HepG2 (cell line): Measurements from ENCODE around the gene STKLD1. TPM values are rescaled to one million over a fixed set of nuclear protein-coding genes. Genes with fewer than 3 reads are reported as not detected.

Experiments
- CHCHD3 ChIP-seq: sonication (generic); formaldehyde crosslinking; IDR thresholded peaks from 2 replicates; pipeline ENCODE4 v1.8.0; 2022; ENCODE audit warnings: mild to moderate bottlenecking, missing genetic modification reagents, moderate library complexity
- JUNB ChIP-seq: sonication (generic); formaldehyde crosslinking; IDR thresholded peaks from 2 replicates; pipeline ENCODE4 v1.8.0; 2022; ENCODE audit warnings: missing genetic modification reagents, mild to moderate bottlenecking, borderline replicate concordance
- NFAT5 ChIP-seq: sonication (generic); formaldehyde crosslinking; IDR thresholded peaks from 2 replicates; pipeline ENCODE4 v1.4.0; 2020; ENCODE audit warnings: missing genetic modification reagents
- TCF12 ChIP-seq, 2 experiments: fragments of 450-650 bp in 1 of 2; sonication (generic) in 1 of 2; formaldehyde crosslinking in 1 of 2; IDR thresholded peaks; 2 replicates each; pipeline versions ENCODE4 v1.6.1 to v1.8.0; 2017 to 2022; ENCODE audit warnings: antibody characterized with exemption in 1 of 2, mild to moderate bottlenecking in 1 of 2, missing genetic modification reagents in 1 of 2, moderate library complexity in 1 of 2
- TRIM24 ChIP-seq: sonication (generic); formaldehyde crosslinking; IDR thresholded peaks from 2 replicates; pipeline ENCODE4 v1.8.0; 2022; ENCODE audit warnings: mild to moderate bottlenecking, missing genetic modification reagents
- YEATS4 ChIP-seq: sonication (generic); formaldehyde crosslinking; IDR thresholded peaks from 2 replicates; pipeline ENCODE4 v1.4.0; 2020; ENCODE audit warnings: missing genetic modification reagents, borderline replicate concordance
- ZNF160 ChIP-seq: sonication (generic); formaldehyde crosslinking; IDR thresholded peaks from 2 replicates; pipeline ENCODE4 v1.8.0; 2022; ENCODE audit warnings: mild to moderate bottlenecking, inconsistent platforms, missing genetic modification reagents
- ZNF17 ChIP-seq: sonication (generic); formaldehyde crosslinking; IDR thresholded peaks from 2 replicates; pipeline ENCODE4 v1.5.0; 2020; ENCODE audit warnings: mild to moderate bottlenecking, missing genetic modification reagents
- ZNF564 ChIP-seq: sonication (generic); formaldehyde crosslinking; IDR thresholded peaks from 2 replicates; pipeline ENCODE4 v1.8.1; 2023; ENCODE audit warnings: mild to moderate bottlenecking, missing genetic modification reagents
- ZNF740 ChIP-seq: sonication (generic); formaldehyde crosslinking; IDR thresholded peaks from 2 replicates; pipeline ENCODE4 v1.4.0; 2020; ENCODE audit warnings: missing genetic modification reagents
- ZNF75D ChIP-seq: sonication (generic); formaldehyde crosslinking; IDR thresholded peaks from 2 replicates; pipeline ENCODE4 v1.8.1; 2023; ENCODE audit warnings: missing genetic modification reagents, mild to moderate bottlenecking, borderline replicate concordance
- polyA plus RNA-seq, 8 experiments: library from polyadenylated mRNA; depleted of rRNA in 3 of 8; stranded (reverse) in 7 of 8; unstranded in 1 of 8; fragments of >200 nt; fragmentation: Illumina TruSeq in 4 of 8; extraction: Trizol in 4 of 8; gene quantifications; 2 replicates each; pipeline versions ENCODE4 v1.2.1 to v1.2.3, GENCODE V29; 2011 to 2016; ENCODE audit warnings: low read depth in 4 of 8, missing spikeins in 1 of 8, mixed read lengths in 1 of 8; ENCODE audit not compliant: insufficient read depth in 1 of 8
- total RNA-seq, 5 experiments: library from RNA; depleted of rRNA; stranded (reverse); fragments of >200 nt; fragmentation: Illumina TruSeq; extraction: Trizol; gene quantifications; 2 replicates each; pipeline ENCODE4 v1.2.3, GENCODE V29; 2016; ENCODE audit warnings: low read depth in 1 of 5
- TF ChIP-seq, protein P1 (sequence below), 2 experiments: sonication (generic) in 1 of 2; formaldehyde crosslinking in 1 of 2; IDR thresholded peaks; 2 replicates each; pipeline versions ENCODE4 v1.4.0 to v1.6.1; 2018 to 2020; ENCODE audit warnings: missing genetic modification reagents in 2 of 2, borderline replicate concordance in 1 of 2, low read depth in 1 of 2, mild to moderate bottlenecking in 1 of 2, missing biosample characterization in 1 of 2
- TF ChIP-seq, protein P2 (sequence below): sonication (generic); formaldehyde crosslinking; IDR thresholded peaks from 2 replicates; pipeline ENCODE4 v1.5.0; 2020; ENCODE audit warnings: mild to moderate bottlenecking, missing genetic modification reagents, moderate library complexity
- TF ChIP-seq, protein P3 (sequence below), 2 experiments: sonication (generic) in 1 of 2; formaldehyde crosslinking in 1 of 2; IDR thresholded peaks; 2 replicates each; pipeline versions ENCODE4 v1.4.0 to v1.6.1; 2016 to 2020; ENCODE audit warnings: borderline replicate concordance in 1 of 2, low read depth in 1 of 2, mild to moderate bottlenecking in 1 of 2, missing genetic modification reagents in 1 of 2

The STKLD1 gene
- total and polyA plus RNA-seq, 2 of the 13 experiments (the other 11 are each of a cell fraction or from before 2014, with no cell fraction given): 1.5 to 2.2 TPM

DNA sequence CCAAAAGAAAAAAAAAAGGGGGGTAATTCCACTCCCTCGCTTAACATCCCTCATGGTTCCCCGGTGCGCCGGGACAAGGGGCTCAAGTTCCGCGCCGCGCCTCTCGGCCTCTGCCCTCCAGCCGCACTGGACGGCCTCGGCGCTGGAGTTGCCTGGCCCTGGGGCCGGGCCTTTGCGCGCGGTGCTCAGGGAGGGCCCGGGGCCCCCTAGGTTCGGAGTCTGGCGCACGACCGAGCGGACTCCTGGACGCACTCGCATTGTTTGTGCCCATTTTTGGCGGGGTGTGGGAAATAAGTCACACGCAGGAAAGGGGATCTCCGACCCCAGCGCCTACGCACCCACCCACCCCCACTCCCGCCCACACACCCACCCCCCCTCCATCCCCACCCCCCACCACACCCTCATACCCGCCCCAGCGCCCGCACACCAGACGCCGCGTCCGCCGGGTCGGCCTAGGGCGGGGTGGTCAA, 28.6 kb upstream of the STKLD1 start (continued):
- no peak for TF ChIP-seq TCF12 (IDR thresholded peaks at IDR 0.05)
- TF ChIP-seq TCF12 (CRISPR knock-in tag; IDR thresholded peaks at IDR 0.05): no peak
- no peak for TF ChIP-seq NFAT5 (CRISPR knock-in tag)
- no peak for TF ChIP-seq JUNB (CRISPR knock-in tag)
- TF ChIP-seq, protein P1, sequence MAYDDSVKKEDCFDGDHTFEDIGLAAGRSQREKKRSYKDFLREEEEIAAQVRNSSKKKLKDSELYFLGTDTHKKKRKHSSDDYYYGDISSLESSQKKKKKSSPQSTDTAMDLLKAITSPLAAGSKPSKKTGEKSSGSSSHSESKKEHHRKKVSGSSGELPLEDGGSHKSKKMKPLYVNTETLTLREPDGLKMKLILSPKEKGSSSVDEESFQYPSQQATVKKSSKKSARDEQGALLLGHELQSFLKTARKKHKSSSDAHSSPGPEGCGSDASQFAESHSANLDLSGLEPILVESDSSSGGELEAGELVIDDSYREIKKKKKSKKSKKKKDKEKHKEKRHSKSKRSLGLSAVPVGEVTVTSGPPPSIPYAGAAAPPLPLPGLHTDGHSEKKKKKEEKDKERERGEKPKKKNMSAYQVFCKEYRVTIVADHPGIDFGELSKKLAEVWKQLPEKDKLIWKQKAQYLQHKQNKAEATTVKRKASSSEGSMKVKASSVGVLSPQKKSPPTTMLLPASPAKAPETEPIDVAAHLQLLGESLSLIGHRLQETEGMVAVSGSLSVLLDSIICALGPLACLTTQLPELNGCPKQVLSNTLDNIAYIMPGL (CRISPR knock-in tag; IDR thresholded peaks at IDR 0.05; ENCODE audit: borderline replicate concordance in 1 of 2, low read depth in 1 of 2): 0 out of 4 replicates have a peak, but pooled peaks of 1 of the 2 experiments have one; percentile 8
- TF ChIP-seq, protein P2, sequence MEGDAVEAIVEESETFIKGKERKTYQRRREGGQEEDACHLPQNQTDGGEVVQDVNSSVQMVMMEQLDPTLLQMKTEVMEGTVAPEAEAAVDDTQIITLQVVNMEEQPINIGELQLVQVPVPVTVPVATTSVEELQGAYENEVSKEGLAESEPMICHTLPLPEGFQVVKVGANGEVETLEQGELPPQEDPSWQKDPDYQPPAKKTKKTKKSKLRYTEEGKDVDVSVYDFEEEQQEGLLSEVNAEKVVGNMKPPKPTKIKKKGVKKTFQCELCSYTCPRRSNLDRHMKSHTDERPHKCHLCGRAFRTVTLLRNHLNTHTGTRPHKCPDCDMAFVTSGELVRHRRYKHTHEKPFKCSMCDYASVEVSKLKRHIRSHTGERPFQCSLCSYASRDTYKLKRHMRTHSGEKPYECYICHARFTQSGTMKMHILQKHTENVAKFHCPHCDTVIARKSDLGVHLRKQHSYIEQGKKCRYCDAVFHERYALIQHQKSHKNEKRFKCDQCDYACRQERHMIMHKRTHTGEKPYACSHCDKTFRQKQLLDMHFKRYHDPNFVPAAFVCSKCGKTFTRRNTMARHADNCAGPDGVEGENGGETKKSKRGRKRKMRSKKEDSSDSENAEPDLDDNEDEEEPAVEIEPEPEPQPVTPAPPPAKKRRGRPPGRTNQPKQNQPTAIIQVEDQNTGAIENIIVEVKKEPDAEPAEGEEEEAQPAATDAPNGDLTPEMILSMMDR (CRISPR knock-in tag): 0 out of 2 replicates have a peak, but pooled peaks have one; percentile 1
- no peak for TF ChIP-seq ZNF75D (CRISPR knock-in tag)
- TF ChIP-seq TRIM24: no peak
- TF ChIP-seq YEATS4 (CRISPR knock-in tag): peak; percentile 45; the same call in 1 of the 2 replicates
- TF ChIP-seq, protein P3, sequence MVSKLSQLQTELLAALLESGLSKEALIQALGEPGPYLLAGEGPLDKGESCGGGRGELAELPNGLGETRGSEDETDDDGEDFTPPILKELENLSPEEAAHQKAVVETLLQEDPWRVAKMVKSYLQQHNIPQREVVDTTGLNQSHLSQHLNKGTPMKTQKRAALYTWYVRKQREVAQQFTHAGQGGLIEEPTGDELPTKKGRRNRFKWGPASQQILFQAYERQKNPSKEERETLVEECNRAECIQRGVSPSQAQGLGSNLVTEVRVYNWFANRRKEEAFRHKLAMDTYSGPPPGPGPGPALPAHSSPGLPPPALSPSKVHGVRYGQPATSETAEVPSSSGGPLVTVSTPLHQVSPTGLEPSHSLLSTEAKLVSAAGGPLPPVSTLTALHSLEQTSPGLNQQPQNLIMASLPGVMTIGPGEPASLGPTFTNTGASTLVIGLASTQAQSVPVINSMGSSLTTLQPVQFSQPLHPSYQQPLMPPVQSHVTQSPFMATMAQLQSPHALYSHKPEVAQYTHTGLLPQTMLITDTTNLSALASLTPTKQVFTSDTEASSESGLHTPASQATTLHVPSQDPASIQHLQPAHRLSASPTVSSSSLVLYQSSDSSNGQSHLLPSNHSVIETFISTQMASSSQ (IDR thresholded peaks at IDR 0.05; ENCODE audit: low read depth): no peak
- TF ChIP-seq, protein P3 (CRISPR knock-in tag; IDR thresholded peaks at IDR 0.05; ENCODE audit: borderline replicate concordance): no peak
- TF ChIP-seq ZNF160 (CRISPR knock-in tag): no peak
- TF ChIP-seq CHCHD3 (CRISPR knock-in tag): no peak
- TF ChIP-seq ZNF17 (CRISPR knock-in tag): no peak
- TF ChIP-seq ZNF740 (CRISPR knock-in tag): 0 out of 2 replicates have a peak, but pooled peaks have one; percentile 47
- peak; percentile 14; the same call in 1 of the 2 replicates for TF ChIP-seq ZNF564 (CRISPR knock-in tag)
